Measurements from ENCODE around the gene KIAA0825.

GRCh38 chr5:94173100-94173499 lies 445.3 kb downstream of the KIAA0825 start:
- TF ChIP-seq CTCF (IDR thresholded peaks at IDR 0.05) (no peak), POLR2A (IDR thresholded peaks at IDR 0.05) (no peak), EP300 (IDR thresholded peaks at IDR 0.05; ENCODE audit: low read depth) (no peak), POLR2AphosphoS5 (IDR thresholded peaks at IDR 0.05) (no peak)
